ENCODE measurements around the gene NR6A1.

- TF ChIP-seq CTCF (IDR thresholded peaks at IDR 0.05) = no peak
- TF ChIP-seq SREBF2 (IDR thresholded peaks at IDR 0.05) = no peak
- TF ChIP-seq BHLHE40 (IDR thresholded peaks at IDR 0.05; ENCODE audit: low read depth, low read length) = no peak
- no peak for TF ChIP-seq POLR2A (IDR thresholded peaks at IDR 0.05; ENCODE audit: low read length)
- TF ChIP-seq MAX (IDR thresholded peaks at IDR 0.05) = no peak
- no peak for TF ChIP-seq JUN (IDR thresholded peaks at IDR 0.05)
These were observed 165.1 kb downstream of the NR6A1 start for GRCh38 chr9:124606027-124606426.

Data from A549 (cell line).